Measurements from ENCODE around the gene OCA2.
A peak's percentile ranks its signal among the peaks of the same experiment; 100 is the strongest.
"Not testable (repeated sequence)": the region's sequence is repeated elsewhere in the genome, so short reads cannot be mapped to it uniquely, and the experiment has no call there.

OCA2 gene

DNA sequence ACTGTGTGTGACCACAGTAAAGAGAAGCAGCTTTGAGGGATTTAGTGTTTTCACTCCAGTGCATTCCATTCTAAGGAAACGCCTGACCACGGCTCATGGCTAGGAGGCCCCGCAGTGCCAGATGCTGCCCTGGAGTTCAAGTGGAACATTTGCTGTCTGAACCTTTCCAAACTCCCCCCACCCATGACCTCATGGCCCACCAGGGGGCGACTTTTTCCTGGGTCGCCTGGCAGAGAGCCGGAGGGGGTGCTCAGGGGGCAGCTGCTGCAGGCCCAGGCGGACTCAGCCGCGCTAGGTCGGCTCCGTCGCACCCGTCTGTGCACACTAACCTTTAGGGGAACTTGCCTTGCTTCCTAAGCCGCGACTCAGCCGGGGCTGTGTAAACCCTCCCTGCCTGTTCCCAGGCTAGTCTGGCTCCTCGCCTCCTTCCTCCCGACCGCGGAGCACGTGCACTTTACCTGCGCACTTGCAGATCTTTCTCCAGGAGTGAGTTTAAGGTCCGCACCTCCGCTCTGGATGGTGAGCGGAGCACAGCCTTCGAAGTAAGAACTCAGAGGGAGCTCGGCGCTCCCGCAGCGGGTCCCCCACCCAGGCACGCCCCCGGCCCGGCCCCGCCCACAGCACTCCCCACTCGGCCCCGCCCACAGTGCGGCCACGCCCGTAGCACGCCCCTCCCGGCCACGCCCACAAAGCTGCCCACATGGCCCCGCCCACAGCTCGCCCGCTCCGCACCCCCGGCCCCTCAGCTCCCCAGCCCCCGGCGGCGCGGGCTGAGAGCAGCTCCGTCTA lies at the start of gene OCA2:
OCA2 (minus strand) TSS at position 550 of the 789 bp plus-strand sequence. CDS start 17,441 bp downstream, outside the sequence.
- Histone ChIP-seq H3K36me3 (ENCODE audit: insufficient read depth, low read length) (no peaks in the 10 kb centered on the region), H3K9me3 (ENCODE audit: control insufficient read depth, insufficient read depth, low read length) (no peaks in the 10 kb centered on the region), H3K4me1 (ENCODE audit: insufficient read depth, low read length) (peaks cover 9% of the 10 kb centered on the region; the same call in 1 of the 2 replicates), H3K9ac (ENCODE audit: low read depth, low read length) (peak within 1 kb of the TSS; percentile 52; the same call in 1 of the 2 replicates)

DNA sequence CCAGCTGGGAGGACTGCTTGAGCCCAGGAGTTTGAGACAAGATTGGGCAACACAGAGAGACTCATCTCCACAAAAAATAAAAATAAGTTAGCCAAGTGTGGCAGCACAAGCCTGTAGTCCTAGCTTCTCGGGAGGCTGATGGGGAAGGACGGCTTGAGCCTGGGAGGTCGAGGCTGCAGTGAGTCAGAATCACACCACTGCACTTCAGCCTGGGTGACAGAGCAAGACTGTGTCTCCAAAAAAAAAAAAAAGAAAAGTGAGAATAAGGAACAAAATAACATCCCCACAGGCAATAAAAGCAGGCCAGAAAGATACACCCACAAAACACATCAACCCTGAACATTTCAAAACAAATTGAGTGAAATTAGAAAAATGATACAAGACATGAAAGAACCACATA lies 48.7 kb upstream of the OCA2 start:
- peaks cover 11% of the 10 kb centered on the region; the same call in 1 of the 2 replicates for H3K36me3 ChIP-seq (ENCODE audit: insufficient read depth, low read length)
- H3K9me3 ChIP-seq (ENCODE audit: control insufficient read depth, insufficient read depth, low read length) = no peaks in the 10 kb centered on the region
- H3K9ac ChIP-seq (ENCODE audit: low read depth, low read length) = no peak overlapping the region
- no peaks in the 10 kb centered on the region for H3K4me1 ChIP-seq (ENCODE audit: insufficient read depth, low read length)

DNA sequence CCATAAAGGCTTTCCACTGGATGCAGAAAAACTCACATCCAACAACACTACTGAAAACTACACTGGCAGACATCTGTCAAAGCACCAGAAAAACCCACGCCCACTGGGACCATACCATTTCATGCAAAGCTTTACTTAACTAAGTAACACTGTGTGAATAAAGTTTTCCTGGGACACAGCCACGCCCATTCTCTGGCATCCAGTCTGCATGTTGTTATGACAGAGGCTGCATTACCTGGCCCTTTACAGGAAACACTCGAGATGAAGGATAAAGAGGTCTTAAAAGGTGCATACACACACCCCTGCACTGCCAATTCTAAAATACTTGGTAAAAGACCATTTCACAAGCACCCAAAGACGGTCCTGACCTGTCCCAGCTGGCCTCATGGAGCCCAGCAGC lies 46.3 kb upstream of the OCA2 start:
- not testable (repeated sequence) for H3K9me3 ChIP-seq (ENCODE audit: control insufficient read depth, insufficient read depth, low read length); H3K4me1 ChIP-seq (ENCODE audit: insufficient read depth, low read length); H3K9ac ChIP-seq (ENCODE audit: low read depth, low read length)
- peaks cover 16% of the 10 kb centered on the region for H3K36me3 ChIP-seq (ENCODE audit: insufficient read depth, low read length)

DNA sequence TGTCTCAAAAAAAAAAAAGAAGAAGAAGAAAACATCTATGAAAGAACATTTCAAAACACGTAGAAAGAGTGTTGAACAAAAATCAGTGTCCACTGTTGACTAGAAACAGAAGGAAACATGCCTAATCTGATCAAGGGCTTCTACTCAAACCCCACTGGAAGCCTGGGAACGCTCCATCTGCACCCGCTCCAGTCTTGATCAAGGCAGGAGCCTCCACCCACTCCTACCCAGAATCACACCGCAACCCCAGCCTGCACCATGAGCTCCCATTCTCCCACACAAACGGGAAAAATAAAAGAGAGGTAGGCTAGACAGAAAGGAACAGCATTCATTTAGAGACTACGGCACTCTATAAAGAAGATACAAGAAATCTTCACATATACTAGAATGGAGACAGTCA lies 40.9 kb upstream of the OCA2 start:
- Histone ChIP-seq H3K9ac (ENCODE audit: low read depth, low read length) (no peak overlapping the region), H3K9me3 (ENCODE audit: control insufficient read depth, insufficient read depth, low read length) (no peaks in the 10 kb centered on the region), H3K36me3 (ENCODE audit: insufficient read depth, low read length) (peaks cover 10% of the 10 kb centered on the region), H3K4me1 (ENCODE audit: insufficient read depth, low read length) (no peaks in the 10 kb centered on the region)

DNA sequence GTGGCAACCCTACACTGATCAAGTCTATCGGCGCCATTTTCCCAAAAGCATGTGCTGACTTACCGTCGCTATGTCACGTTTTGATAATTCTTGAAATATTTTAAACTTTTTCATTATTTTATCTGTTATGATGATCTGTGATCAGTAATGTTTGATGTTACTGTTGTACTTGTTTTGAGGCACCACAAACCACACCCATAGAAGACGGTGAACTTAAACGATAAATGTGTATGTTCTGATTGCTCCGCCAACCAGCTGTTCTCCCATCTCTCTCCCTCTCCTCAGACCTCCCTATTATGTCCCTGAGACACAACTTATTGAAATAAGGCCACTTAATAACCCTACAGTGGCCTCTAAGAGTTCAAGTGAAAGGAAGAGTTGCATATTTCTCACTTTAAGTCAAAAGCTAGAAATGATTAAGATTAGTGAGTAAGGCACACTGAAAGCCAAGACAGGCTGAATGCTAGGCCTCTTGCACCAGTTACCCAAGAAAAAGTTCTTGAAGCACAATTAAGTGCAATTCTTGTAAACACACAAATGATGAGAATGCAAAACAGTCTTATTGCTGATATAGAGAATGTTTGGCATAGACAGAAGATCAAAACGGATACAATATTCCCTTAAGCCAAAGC lies 38.4 kb upstream of the OCA2 start:
- H3K9ac ChIP-seq (ENCODE audit: low read depth, low read length); H3K9me3 ChIP-seq (ENCODE audit: control insufficient read depth, insufficient read depth, low read length); H3K36me3 ChIP-seq (ENCODE audit: insufficient read depth, low read length); H3K4me1 ChIP-seq (ENCODE audit: insufficient read depth, low read length): not testable (repeated sequence)

DNA sequence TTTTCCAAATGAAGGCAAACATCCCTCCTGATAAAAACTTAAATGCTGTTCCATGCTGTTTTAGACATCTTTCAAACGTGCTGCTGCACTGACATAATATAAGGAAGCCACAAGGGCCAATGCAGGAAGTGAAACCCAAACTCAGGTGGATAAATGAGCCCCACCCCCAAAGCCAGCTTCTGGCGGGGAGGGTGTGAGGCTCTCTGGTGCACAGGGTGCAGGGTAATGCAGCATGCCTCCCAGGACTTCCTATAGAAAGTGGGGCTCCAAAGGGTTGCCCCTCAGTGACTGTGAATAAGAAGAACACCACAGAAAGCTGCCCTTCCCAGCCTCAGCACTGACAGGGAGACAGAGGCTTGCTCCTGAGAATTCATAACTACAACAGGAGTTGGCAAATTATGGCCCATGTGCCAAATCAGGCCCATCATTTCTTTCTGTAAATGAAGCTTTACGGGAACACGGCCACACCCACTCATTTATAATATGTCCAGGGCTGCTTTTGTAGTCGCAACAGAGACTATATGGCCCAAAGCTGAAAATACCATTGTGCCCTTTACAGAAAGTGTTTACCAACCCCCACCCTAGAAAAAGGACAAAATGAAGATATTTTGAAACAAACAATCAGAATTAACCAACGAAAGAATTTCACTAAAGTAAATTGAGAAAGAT lies 37.3 kb upstream of the OCA2 start:
- not testable (repeated sequence) for H3K9me3 ChIP-seq (ENCODE audit: control insufficient read depth, insufficient read depth, low read length); H3K9ac ChIP-seq (ENCODE audit: low read depth, low read length); H3K4me1 ChIP-seq (ENCODE audit: insufficient read depth, low read length)
- peaks cover 10% of the 10 kb centered on the region for H3K36me3 ChIP-seq (ENCODE audit: insufficient read depth, low read length)

DNA sequence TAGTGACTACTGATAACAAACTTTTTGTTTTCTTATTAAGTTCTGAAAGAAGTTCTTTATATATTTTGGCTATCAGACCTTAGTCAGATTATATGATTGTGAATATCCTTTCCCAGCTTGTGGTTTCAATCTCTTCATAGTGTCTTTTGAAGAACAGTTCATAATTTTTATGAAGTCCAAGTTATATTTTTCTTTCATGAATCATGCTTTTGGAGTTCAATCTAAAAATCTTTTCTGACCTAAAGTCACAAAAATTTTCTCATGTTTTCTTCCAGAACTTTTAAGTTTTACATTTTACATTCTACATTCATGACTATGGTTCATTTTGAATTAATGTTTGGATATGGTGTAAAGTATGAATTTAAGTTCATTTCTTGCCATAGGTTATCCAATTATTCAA lies 34.2 kb upstream of the OCA2 start:
- Histone ChIP-seq H3K4me1 (ENCODE audit: insufficient read depth, low read length) (no peaks in the 10 kb centered on the region; the same call in 1 of the 2 replicates), H3K9ac (ENCODE audit: low read depth, low read length) (no peak overlapping the region), H3K36me3 (ENCODE audit: insufficient read depth, low read length) (peaks cover 7% of the 10 kb centered on the region; the same call in 1 of the 2 replicates), H3K9me3 (ENCODE audit: control insufficient read depth, insufficient read depth, low read length) (no peaks in the 10 kb centered on the region)

DNA sequence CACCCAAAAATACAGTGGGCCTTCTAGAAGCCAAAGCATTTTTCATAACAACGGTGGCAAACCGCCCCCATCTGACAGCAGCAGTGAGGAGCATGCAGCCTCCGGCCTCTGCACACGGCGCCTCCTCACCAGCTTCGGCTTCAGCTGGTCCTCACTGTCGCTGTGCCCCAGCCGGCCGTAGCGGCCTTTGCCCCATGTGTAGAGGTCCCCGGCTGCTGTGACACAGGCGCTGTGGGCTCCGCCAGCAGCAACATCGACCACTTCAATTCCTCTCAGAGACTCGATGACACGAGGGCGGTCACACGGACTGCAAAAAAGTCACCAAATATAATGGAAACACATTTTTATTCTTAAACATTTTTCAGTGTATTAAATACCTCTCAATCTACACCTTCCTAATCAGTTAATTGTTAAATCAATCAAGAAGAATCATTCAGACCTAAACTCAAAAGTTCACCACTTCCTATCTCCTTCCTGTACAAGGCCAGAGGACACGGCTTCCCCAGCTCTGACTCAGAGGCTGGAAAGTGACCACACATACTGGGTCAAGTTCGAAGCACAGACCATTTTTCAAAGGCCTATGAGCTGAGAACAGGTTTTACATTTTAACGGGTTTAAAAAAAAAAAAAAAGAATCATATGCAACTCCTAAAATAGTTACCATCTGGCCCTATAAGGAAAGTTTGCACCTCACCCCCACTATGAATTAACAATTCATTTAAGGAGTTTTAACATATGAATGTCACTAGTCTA lies 33.6 kb upstream of the OCA2 start:
- Histone ChIP-seq H3K36me3 (ENCODE audit: insufficient read depth, low read length) (peaks cover 7% of the 10 kb centered on the region; the same call in 1 of the 2 replicates), H3K4me1 (ENCODE audit: insufficient read depth, low read length) (no peaks in the 10 kb centered on the region; the same call in 1 of the 2 replicates), H3K9ac (ENCODE audit: low read depth, low read length) (no peak overlapping the region), H3K9me3 (ENCODE audit: control insufficient read depth, insufficient read depth, low read length) (no peaks in the 10 kb centered on the region)

DNA sequence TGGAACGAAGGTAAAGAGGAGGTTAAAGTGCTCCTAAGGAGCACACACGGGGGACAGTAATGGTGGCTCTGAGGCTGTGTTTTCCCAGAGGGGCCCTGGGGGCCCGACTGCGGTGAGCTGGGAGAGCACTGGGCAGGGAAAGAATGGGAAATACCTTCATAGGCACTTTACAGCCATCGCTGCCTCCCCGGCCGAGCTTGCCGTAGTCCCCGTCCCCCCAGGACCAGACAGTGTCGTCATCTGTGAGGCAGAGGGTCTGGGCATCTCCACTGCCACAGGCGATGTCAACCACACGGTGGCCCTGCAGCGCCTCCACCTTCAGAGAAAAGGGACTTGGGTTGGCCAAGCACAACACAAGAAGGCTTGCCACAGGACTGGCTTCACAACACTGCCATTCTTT lies 32.8 kb upstream of the OCA2 start:
- no peaks in the 10 kb centered on the region; the same call in 1 of the 2 replicates for H3K4me1 ChIP-seq (ENCODE audit: insufficient read depth, low read length)
- H3K36me3 ChIP-seq (ENCODE audit: insufficient read depth, low read length) = peaks cover 7% of the 10 kb centered on the region; the same call in 1 of the 2 replicates
- no peaks in the 10 kb centered on the region for H3K9me3 ChIP-seq (ENCODE audit: control insufficient read depth, insufficient read depth, low read length)
- H3K9ac ChIP-seq (ENCODE audit: low read depth, low read length) = no peak overlapping the region

DNA sequence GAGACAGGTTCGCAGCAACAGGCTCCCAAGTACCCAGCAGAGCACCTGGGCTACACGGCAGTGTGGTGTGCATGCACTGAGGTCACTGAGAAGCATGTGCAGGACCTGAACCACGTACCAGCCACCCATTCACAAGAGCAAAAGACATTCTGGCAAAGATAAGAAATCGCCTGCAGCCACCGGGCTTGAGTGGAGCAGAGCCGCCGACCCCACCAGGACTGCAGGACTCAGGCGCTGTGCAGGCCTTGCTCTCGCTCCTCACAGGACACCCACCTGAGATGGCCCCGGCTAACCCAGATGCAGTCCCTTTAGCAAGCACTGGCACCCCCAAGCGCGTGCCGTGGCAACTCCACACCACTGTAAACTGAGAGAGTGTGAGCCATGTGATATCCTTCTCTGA lies 32.3 kb upstream of the OCA2 start:
- peaks cover 7% of the 10 kb centered on the region; the same call in 1 of the 2 replicates for H3K36me3 ChIP-seq (ENCODE audit: insufficient read depth, low read length)
- no peaks in the 10 kb centered on the region; the same call in 1 of the 2 replicates for H3K4me1 ChIP-seq (ENCODE audit: insufficient read depth, low read length)
- no peaks in the 10 kb centered on the region for H3K9me3 ChIP-seq (ENCODE audit: control insufficient read depth, insufficient read depth, low read length)
- H3K9ac ChIP-seq (ENCODE audit: low read depth, low read length) = no peak overlapping the region

DNA sequence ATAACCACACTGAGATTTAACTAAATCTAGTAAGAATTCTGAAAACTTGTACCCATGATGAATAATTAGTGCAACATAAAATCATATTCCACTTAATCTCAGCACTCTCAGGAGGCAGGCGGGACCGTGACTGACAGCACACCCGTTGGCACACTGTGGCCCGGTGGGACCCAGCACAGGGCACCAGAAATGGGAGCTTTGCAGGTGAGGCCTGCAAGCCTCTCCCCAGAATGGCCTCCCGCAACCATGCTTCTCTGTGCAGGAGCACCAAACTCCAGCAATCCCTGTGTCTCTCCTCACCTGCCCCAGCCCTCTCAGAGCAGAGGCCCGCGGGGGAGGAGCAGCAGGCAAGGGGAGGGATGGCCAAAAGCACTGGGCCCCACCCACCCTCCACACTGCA lies 31.5 kb upstream of the OCA2 start:
- H3K9ac ChIP-seq (ENCODE audit: low read depth, low read length) = no peak overlapping the region
- no peaks in the 10 kb centered on the region; the same call in 1 of the 2 replicates for H3K4me1 ChIP-seq (ENCODE audit: insufficient read depth, low read length)
- H3K36me3 ChIP-seq (ENCODE audit: insufficient read depth, low read length) = peaks cover 7% of the 10 kb centered on the region; the same call in 1 of the 2 replicates
- no peaks in the 10 kb centered on the region for H3K9me3 ChIP-seq (ENCODE audit: control insufficient read depth, insufficient read depth, low read length)

DNA sequence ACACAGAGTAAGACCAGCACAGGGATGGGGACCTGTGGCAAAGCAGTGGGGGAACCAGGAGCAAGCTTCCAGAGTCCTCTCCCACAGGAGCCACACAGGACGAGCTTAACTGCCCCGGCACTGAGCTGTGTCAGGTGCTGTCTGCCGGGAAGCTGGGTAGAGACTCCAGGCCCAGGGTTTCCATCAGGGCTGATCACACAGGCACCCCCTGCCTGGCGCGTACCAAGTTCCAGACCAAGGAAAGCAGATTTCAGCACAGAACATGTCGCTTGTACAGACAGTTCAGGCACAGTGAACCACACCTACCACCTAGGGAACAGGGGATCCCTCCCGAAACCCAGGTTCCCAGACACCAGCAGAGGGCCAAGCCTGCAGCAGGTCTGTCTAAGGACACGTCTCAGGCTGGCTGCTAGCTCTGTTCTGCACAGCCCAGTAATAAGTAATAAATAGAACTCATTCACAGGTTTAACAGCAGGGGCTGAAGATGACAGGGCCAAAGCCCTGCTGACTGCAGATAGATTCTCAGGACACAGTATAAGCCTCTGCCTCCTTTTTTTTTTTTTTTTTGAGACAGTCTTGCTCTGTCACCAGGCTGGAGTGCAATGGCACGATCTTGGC lies 30.2 kb upstream of the OCA2 start:
- H3K36me3 ChIP-seq (ENCODE audit: insufficient read depth, low read length) = peaks cover 6% of the 10 kb centered on the region; the same call in 1 of the 2 replicates
- H3K9me3 ChIP-seq (ENCODE audit: control insufficient read depth, insufficient read depth, low read length) = no peaks in the 10 kb centered on the region
- no peaks in the 10 kb centered on the region; the same call in 1 of the 2 replicates for H3K4me1 ChIP-seq (ENCODE audit: insufficient read depth, low read length)
- H3K9ac ChIP-seq (ENCODE audit: low read depth, low read length) = no peak overlapping the region

DNA sequence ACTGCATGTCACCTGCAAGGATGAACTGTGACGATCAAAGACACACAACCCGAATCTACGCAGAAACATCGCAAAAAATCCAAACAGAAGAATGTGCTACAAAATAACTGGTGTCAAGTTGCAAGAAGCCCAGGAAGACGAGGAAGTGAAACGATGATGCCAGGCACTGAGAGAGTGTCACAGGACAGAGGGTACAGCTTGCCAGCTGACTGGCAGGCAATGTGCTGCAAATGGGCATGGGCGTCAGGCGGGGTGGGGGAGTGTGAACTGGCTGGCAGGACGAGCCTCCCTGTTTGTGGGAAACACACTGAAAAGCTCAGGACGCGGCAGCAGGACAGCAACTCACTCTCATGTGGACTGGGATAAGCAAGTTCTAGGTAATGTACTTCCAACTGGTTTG lies 28.9 kb upstream of the OCA2 start:
- H3K36me3 ChIP-seq (ENCODE audit: insufficient read depth, low read length) = peaks cover 5% of the 10 kb centered on the region; the same call in 1 of the 2 replicates

More for the DNA sequence above, 28.9 kb upstream of the OCA2 start:
- H3K4me1 ChIP-seq (ENCODE audit: insufficient read depth, low read length) = no peaks in the 10 kb centered on the region; the same call in 1 of the 2 replicates
- H3K9ac ChIP-seq (ENCODE audit: low read depth, low read length) = no peak overlapping the region
- no peaks in the 10 kb centered on the region for H3K9me3 ChIP-seq (ENCODE audit: control insufficient read depth, insufficient read depth, low read length)

Data from ES-I3 (cell line).